Suppressor macrophage (primary cell): ENCODE data around the gene HPSE2.
"Not testable (repeated sequence)": the region's sequence is repeated elsewhere in the genome, so short reads cannot be mapped to it uniquely, and the experiment has no call there.

Experiments used
- DNase-seq, 4 experiments: peaks; one replicate each; pipeline ENCODE4 v3.0.0-alpha.2; 2020 to 2022

Gene HPSE2

GRCh38 chr10:98610301-98610700, 625.4 kb downstream of the HPSE2 start:
- DNase-seq: no peak

- no peak for DNase-seq
Measured at GRCh38 chr10:98609265-98609664, 626.4 kb downstream of the HPSE2 start.

- no peak for DNase-seq
Measured at GRCh38 chr10:98608411-98608810, 627.2 kb downstream of the HPSE2 start.

- no peak for DNase-seq
Measured at GRCh38 chr10:98602224-98602623, 633.4 kb downstream of the HPSE2 start.

- no peak for DNase-seq
Measured at GRCh38 chr10:98599032-98599610, 636.5 kb downstream of the HPSE2 start.

GRCh38 chr10:98596404-98596803, 639.2 kb downstream of the HPSE2 start:
- no peak for DNase-seq

GRCh38 chr10:98589691-98590090, 646.0 kb downstream of the HPSE2 start:
- DNase-seq: no peak

- DNase-seq: no peak
Measured at GRCh38 chr10:98589007-98589406, 646.6 kb downstream of the HPSE2 start.

GRCh38 chr10:98587156-98587837, 648.4 kb downstream of the HPSE2 start:
- DNase-seq: no peak

GRCh38 chr10:98586096-98586495, 649.6 kb downstream of the HPSE2 start:
- DNase-seq: no peak

GRCh38 chr10:98582363-98582762, 653.3 kb downstream of the HPSE2 start:
- DNase-seq: no peak

GRCh38 chr10:98577578-98577977, 658.1 kb downstream of the HPSE2 start:
- no peak for DNase-seq

- no peak for DNase-seq
Measured at GRCh38 chr10:98577168-98577567, 658.5 kb downstream of the HPSE2 start.

GRCh38 chr10:98576096-98576495, 659.6 kb downstream of the HPSE2 start:
- no peak for DNase-seq

- DNase-seq: no peak
Measured at GRCh38 chr10:98572594-98572993, 663.1 kb downstream of the HPSE2 start.

GRCh38 chr10:98570834-98571233, 664.8 kb downstream of the HPSE2 start:
- no peak for DNase-seq

- no peak for DNase-seq
Measured at GRCh38 chr10:98569853-98570252, 665.8 kb downstream of the HPSE2 start.

- no peak for DNase-seq
Measured at GRCh38 chr10:98568551-98568950, 667.1 kb downstream of the HPSE2 start.

- no peak for DNase-seq
Measured at GRCh38 chr10:98567391-98568133, 668.1 kb downstream of the HPSE2 start.

- DNase-seq: no peak
Measured at GRCh38 chr10:98563811-98564210, 671.8 kb downstream of the HPSE2 start.

GRCh38 chr10:98560565-98560964, 675.1 kb downstream of the HPSE2 start:
- no peak for DNase-seq

- DNase-seq: no peak
Measured at GRCh38 chr10:98556061-98556460, 679.6 kb downstream of the HPSE2 start.

GRCh38 chr10:98555021-98555619, 680.5 kb downstream of the HPSE2 start:
- no peak for DNase-seq

- DNase-seq: not testable (repeated sequence)
Measured at GRCh38 chr10:98541561-98541960, 694.1 kb downstream of the HPSE2 start.
